IPS-18a (cell line): ENCODE data around the gene SHMT2.

Source experiments
- H3K27ac ChIP-seq: one replicate; pipeline ENCODE4 v1.5.1; 2013; ENCODE audit warnings: low read length
- H3K27me3 ChIP-seq: one replicate; pipeline ENCODE4 v1.6.1; 2013; ENCODE audit warnings: mild to moderate bottlenecking, low read length; ENCODE audit not compliant: control insufficient read depth, insufficient read depth
- H3K36me3 ChIP-seq: one replicate; pipeline ENCODE4 v1.6.1; 2013; ENCODE audit warnings: low read depth, low read length; ENCODE audit not compliant: control insufficient read depth
- H3K4me1 ChIP-seq: one replicate; pipeline ENCODE4 v1.6.1; 2013; ENCODE audit warnings: low read depth, low read length; ENCODE audit not compliant: control insufficient read depth
- H3K4me3 ChIP-seq: one replicate; pipeline ENCODE4 v1.5.1; 2013; ENCODE audit warnings: low read length
- H3K9ac ChIP-seq: one replicate; pipeline ENCODE4 v1.6.1; 2013; ENCODE audit warnings: mild to moderate bottlenecking, low read length, moderate library complexity
- H3K9me3 ChIP-seq: one replicate; pipeline ENCODE4 v1.6.1; 2013; ENCODE audit warnings: low read depth, low read length; ENCODE audit not compliant: control insufficient read depth

Gene SHMT2

GRCh38 chr12:57190037-57190436 lies 39.5 kb upstream of the SHMT2 start:
- no peak overlapping the region for H3K9ac ChIP-seq
- no peaks in the 10 kb centered on the region for H3K27me3 ChIP-seq
- no peak overlapping the region for H3K4me3 ChIP-seq
- no peaks in the 10 kb centered on the region for H3K4me1 ChIP-seq
- H3K27ac ChIP-seq, result no peak overlapping the region
- no peaks in the 10 kb centered on the region for H3K9me3 ChIP-seq
- peaks cover 88% of the 10 kb centered on the region for H3K36me3 ChIP-seq

GRCh38 chr12:57190821-57191220 lies 38.7 kb upstream of the SHMT2 start:
- no peak overlapping the region for H3K4me3 ChIP-seq
- no peak overlapping the region for H3K9ac ChIP-seq
- no peaks in the 10 kb centered on the region for H3K9me3 ChIP-seq
- H3K4me1 ChIP-seq, result no peaks in the 10 kb centered on the region
- no peaks in the 10 kb centered on the region for H3K27me3 ChIP-seq
- no peak overlapping the region for H3K27ac ChIP-seq
- peaks cover 88% of the 10 kb centered on the region for H3K36me3 ChIP-seq

- Histone ChIP-seq H3K9me3 (no peaks in the 10 kb centered on the region), H3K4me1 (no peaks in the 10 kb centered on the region), H3K27ac (no peak overlapping the region), H3K27me3 (no peaks in the 10 kb centered on the region), H3K9ac (no peak overlapping the region), H3K4me3 (no peak overlapping the region), H3K36me3 (peaks cover 88% of the 10 kb centered on the region)
Observed at GRCh38 chr12:57191410-57191809, 38.1 kb upstream of the SHMT2 start.

GRCh38 chr12:57192920-57193319 lies 36.6 kb upstream of the SHMT2 start:
- Histone ChIP-seq H3K36me3 (peaks cover 88% of the 10 kb centered on the region), H3K9ac (no peak overlapping the region), H3K27ac (no peak overlapping the region), H3K27me3 (no peaks in the 10 kb centered on the region), H3K4me3 (no peak overlapping the region), H3K4me1 (no peaks in the 10 kb centered on the region), H3K9me3 (no peaks in the 10 kb centered on the region)

- Histone ChIP-seq H3K4me3 (no peak overlapping the region), H3K9ac (no peak overlapping the region), H3K27me3 (no peaks in the 10 kb centered on the region), H3K36me3 (peaks cover 88% of the 10 kb centered on the region), H3K9me3 (no peaks in the 10 kb centered on the region), H3K4me1 (no peaks in the 10 kb centered on the region), H3K27ac (no peak overlapping the region)
Observed at GRCh38 chr12:57193706-57194245, 35.7 kb upstream of the SHMT2 start.

- Histone ChIP-seq H3K4me3 (no peak overlapping the region), H3K27ac (no peak overlapping the region), H3K9ac (no peak overlapping the region), H3K4me1 (no peaks in the 10 kb centered on the region), H3K27me3 (no peaks in the 10 kb centered on the region), H3K9me3 (no peaks in the 10 kb centered on the region), H3K36me3 (peaks cover 89% of the 10 kb centered on the region)
Observed at GRCh38 chr12:57194253-57194652, 35.3 kb upstream of the SHMT2 start.

GRCh38 chr12:57195186-57195585 lies 34.3 kb upstream of the SHMT2 start:
- Histone ChIP-seq H3K27me3 (no peaks in the 10 kb centered on the region), H3K4me3 (no peak overlapping the region), H3K27ac (no peak overlapping the region), H3K36me3 (peaks cover 94% of the 10 kb centered on the region), H3K4me1 (no peaks in the 10 kb centered on the region), H3K9ac (no peak overlapping the region), H3K9me3 (no peaks in the 10 kb centered on the region)

GRCh38 chr12:57195611-57196371 lies 33.7 kb upstream of the SHMT2 start:
- no peak overlapping the region for H3K9ac ChIP-seq
- no peaks in the 10 kb centered on the region for H3K9me3 ChIP-seq
- H3K4me1 ChIP-seq, result no peaks in the 10 kb centered on the region
- H3K4me3 ChIP-seq, result no peak overlapping the region
- H3K27me3 ChIP-seq, result no peaks in the 10 kb centered on the region
- no peak overlapping the region for H3K27ac ChIP-seq
- peaks cover 95% of the 10 kb centered on the region for H3K36me3 ChIP-seq

- H3K27me3 ChIP-seq, result no peaks in the 10 kb centered on the region
- no peaks in the 10 kb centered on the region for H3K9me3 ChIP-seq
- H3K4me1 ChIP-seq, result no peaks in the 10 kb centered on the region
- peaks cover 96% of the 10 kb centered on the region for H3K36me3 ChIP-seq
- H3K27ac ChIP-seq, result no peak overlapping the region
- H3K4me3 ChIP-seq, result no peak overlapping the region
- no peak overlapping the region for H3K9ac ChIP-seq
Observed at GRCh38 chr12:57196439-57196838, 33.1 kb upstream of the SHMT2 start.

GRCh38 chr12:57196956-57197355 lies 32.6 kb upstream of the SHMT2 start:
- no peak overlapping the region for H3K9ac ChIP-seq
- no peak overlapping the region for H3K27ac ChIP-seq
- peaks cover 95% of the 10 kb centered on the region for H3K36me3 ChIP-seq
- no peaks in the 10 kb centered on the region for H3K27me3 ChIP-seq
- H3K4me1 ChIP-seq, result no peaks in the 10 kb centered on the region
- no peak overlapping the region for H3K4me3 ChIP-seq
- H3K9me3 ChIP-seq, result no peaks in the 10 kb centered on the region

GRCh38 chr12:57198329-57198728 lies 31.2 kb upstream of the SHMT2 start:
- H3K9me3 ChIP-seq, result no peaks in the 10 kb centered on the region
- peaks cover 87% of the 10 kb centered on the region for H3K36me3 ChIP-seq
- no peaks in the 10 kb centered on the region for H3K4me1 ChIP-seq

GRCh38 chr12:57199191-57199590 lies 30.3 kb upstream of the SHMT2 start:
- Histone ChIP-seq H3K36me3 (peaks cover 87% of the 10 kb centered on the region), H3K4me3 (no peak overlapping the region), H3K9me3 (no peaks in the 10 kb centered on the region), H3K27me3 (no peaks in the 10 kb centered on the region), H3K9ac (no peak overlapping the region), H3K27ac (no peak overlapping the region), H3K4me1 (no peaks in the 10 kb centered on the region)

More at GRCh38 chr12:57198329-57198728, 31.2 kb upstream of the SHMT2 start:
- H3K27me3 ChIP-seq, result no peaks in the 10 kb centered on the region
- no peak overlapping the region for H3K4me3 ChIP-seq
- no peak overlapping the region for H3K27ac ChIP-seq
- no peak overlapping the region for H3K9ac ChIP-seq
